Esophagus muscularis mucosa (tissue), 4 donors: Measurements from ENCODE around the gene USP36. TPM values are rescaled to one million over a fixed set of nuclear protein-coding genes. Genes with fewer than 3 reads are reported as not detected.
A peak's percentile ranks its signal among the peaks of the same experiment; 100 is the strongest.

Experiments
- DNase-seq: peaks from one replicate; pipeline ENCODE4 v3.0.0-alpha.2; 2017; ENCODE audit errors: extremely low spot score
- H3K27ac ChIP-seq, 4 donors: fragments of 200-600 bp; sonication (generic); replicated peaks in 1 of 4; 1 replicate in 3 of 4; 2 replicates in 1 of 4; pipeline ENCODE4 v1.5.1; 2016 to 2019; ENCODE audit warnings: mild to moderate bottlenecking in 1 of 4
- H3K27me3 ChIP-seq, 4 donors: fragments of 200-600 bp; sonication (generic); one replicate each; pipeline versions ENCODE4 v1.5.1 to v1.6.0; 2016 to 2019
- H3K36me3 ChIP-seq, 4 donors: fragments of 200-600 bp; sonication (generic); one replicate each; pipeline ENCODE4 v1.5.1; 2016 to 2019
- H3K4me1 ChIP-seq, 4 donors: fragments of 200-600 bp; sonication (generic); one replicate each; pipeline ENCODE4 v1.5.1; 2016 to 2019
- H3K4me3 ChIP-seq, 4 donors: fragments of 200-600 bp; sonication (generic); 1 replicate in 2 of 4; 2 replicates in 2 of 4; pipeline ENCODE4 v1.5.1; 2016 to 2019; ENCODE audit warnings: mild to moderate bottlenecking in 4 of 4, moderate library complexity in 1 of 4
- H3K9me3 ChIP-seq, 4 donors: fragments of 200-600 bp; sonication (generic); 1 replicate in 3 of 4; 2 replicates in 1 of 4; pipeline ENCODE4 v1.5.1; 2016 to 2019
- CTCF ChIP-seq, 3 experiments: fragments of 200-600 bp in 2 of 3; fragments of 450-650 bp in 1 of 3; sonication (generic) in 2 of 3; IDR thresholded peaks; one replicate each; pipeline ENCODE4 v1.5.1; 2017 to 2019; ENCODE audit warnings: antibody characterized with exemption in 3 of 3, mild to moderate bottlenecking in 2 of 3, moderate library complexity in 1 of 3
- EP300 ChIP-seq: sonication (generic); formaldehyde crosslinking; IDR thresholded peaks from one replicate; pipeline ENCODE4 v1.6.1; 2017; ENCODE audit warnings: antibody characterized with exemption
- POLR2A ChIP-seq: fragments of 450-650 bp; IDR thresholded peaks from one replicate; pipeline ENCODE4 v1.6.1; 2017; ENCODE audit warnings: antibody characterized with exemption, moderate library complexity, mild to moderate bottlenecking, low read depth
- POLR2AphosphoS5 ChIP-seq, 2 donors: sonication (generic); formaldehyde crosslinking; IDR thresholded peaks; one replicate each; pipeline ENCODE4 v1.6.1; 2017; ENCODE audit warnings: antibody characterized with exemption in 2 of 2
- WGBS: methylation state at CpG from one replicate; pipeline ENCODE4 v1.1.5; 2018; 5-methylcytosine and 5-hydroxymethylcytosine counted together
- intact Hi-C: fragments of 100-400 bp; cut with DNase I; formaldehyde crosslinking; loops from one replicate; pipeline ENCODE4 v1.15.1; 2023
- total RNA-seq, 4 donors: library from RNA; depleted of rRNA; stranded (reverse); fragments of >200 nt; gene quantifications; one replicate each; pipeline versions ENCODE4 v1.1.0 to v1.2.1, GENCODE V29; 2016

Gene USP36
- total RNA-seq, 4 donors from 2014 or later = 23.3 to 44.7 (median 32.2) TPM

- no peak for TF ChIP-seq CTCF (IDR thresholded peaks at IDR 0.05)
- TF ChIP-seq EP300 = no peak
- TF ChIP-seq POLR2A = no peak
- TF ChIP-seq POLR2AphosphoS5 (IDR thresholded peaks at IDR 0.05) = no peak
- 73% methylated on average over 12 of the region's 12 CpGs for WGBS
- Histone ChIP-seq H3K36me3 (no peaks in the 10 kb centered on the region), H3K4me3 (peak overlapping the region in 3 of 4 donors; percentile 3 to 18 (median 5)), H3K27me3 (no peaks in the 10 kb centered on the region), H3K4me1 (peaks cover 9 to 44% (median 36%) of the 10 kb centered on the region in 4 donors), H3K27ac (peak overlapping the region; percentile 35 to 51 (median 44)), H3K9me3 (no peaks in the 10 kb centered on the region)
- DNase-seq = no peak
- intact Hi-C loops = no loop called here
Measured at GRCh38 chr17:78774956-78775571, 65.5 kb downstream of the USP36 start.

- intact Hi-C loops = no loop called here
- WGBS = 60% methylated on average over 2 of the region's 2 CpGs
- Histone ChIP-seq H3K36me3 (no peaks in the 10 kb centered on the region), H3K27ac (peak overlapping the region; percentile 35 to 51 (median 44)), H3K4me3 (peak overlapping the region in 1 of 4 donors; percentile 18), H3K27me3 (no peaks in the 10 kb centered on the region), H3K9me3 (no peaks in the 10 kb centered on the region), H3K4me1 (peaks cover 3 to 38% (median 31%) of the 10 kb centered on the region in 4 donors)
- TF ChIP-seq POLR2A = no peak
- DNase-seq = no peak
Measured at GRCh38 chr17:78774453-78774852, 66.2 kb downstream of the USP36 start.

- TF ChIP-seq EP300 = no peak
- TF ChIP-seq POLR2AphosphoS5 (IDR thresholded peaks at IDR 0.05) = no peak
- TF ChIP-seq POLR2A = no peak
- TF ChIP-seq CTCF (IDR thresholded peaks at IDR 0.05) = no peak
- H3K27ac ChIP-seq = no peak overlapping the region
- 67% methylated on average over 6 of the region's 6 CpGs for WGBS
Measured at GRCh38 chr17:78771758-78772382, 68.7 kb downstream of the USP36 start.

GRCh38 chr17:78769196-78769773 lies 71.3 kb downstream of the USP36 start:
- Histone ChIP-seq H3K4me1 (peaks cover 28 to 61% (median 42%) of the 10 kb centered on the region in 4 donors), H3K27ac (no peak overlapping the region), H3K27me3 (no peaks in the 10 kb centered on the region), H3K36me3 (no peaks in the 10 kb centered on the region), H3K4me3 (no peak overlapping the region), H3K9me3 (no peaks in the 10 kb centered on the region)
- no peak for DNase-seq
- WGBS = 96% methylated on average over 7 of the region's 7 CpGs
- intact Hi-C loops = no loop called here
- TF ChIP-seq EP300 (no peak), POLR2A (no peak), POLR2AphosphoS5 (IDR thresholded peaks at IDR 0.05) (no peak), CTCF (IDR thresholded peaks at IDR 0.05) (no peak)

More at GRCh38 chr17:78771758-78772382, 68.7 kb downstream of the USP36 start:
- no peak overlapping the region for H3K4me3 ChIP-seq
- DNase-seq = no peak
- no peaks in the 10 kb centered on the region for H3K9me3 ChIP-seq
- no peaks in the 10 kb centered on the region for H3K36me3 ChIP-seq
- H3K4me1 ChIP-seq = peaks cover 16 to 57% (median 37%) of the 10 kb centered on the region in 4 donors
- intact Hi-C loops = no loop called here
- H3K27me3 ChIP-seq = no peaks in the 10 kb centered on the region

- intact Hi-C loops = no loop called here
- H3K4me1 ChIP-seq = peaks cover 28 to 56% (median 39%) of the 10 kb centered on the region in 4 donors
- no peak for DNase-seq
- no peak for TF ChIP-seq POLR2AphosphoS5 (IDR thresholded peaks at IDR 0.05)
- no peak for TF ChIP-seq EP300
- TF ChIP-seq POLR2A = no peak
- no peak for TF ChIP-seq CTCF (IDR thresholded peaks at IDR 0.05)
- H3K4me3 ChIP-seq = no peak overlapping the region
- no peak overlapping the region for H3K27ac ChIP-seq
- H3K9me3 ChIP-seq = no peaks in the 10 kb centered on the region
- no peaks in the 10 kb centered on the region for H3K27me3 ChIP-seq
- H3K36me3 ChIP-seq = no peaks in the 10 kb centered on the region
- WGBS = 55% methylated on average over 4 of the region's 4 CpGs
Measured at GRCh38 chr17:78767806-78768205, 72.8 kb downstream of the USP36 start.
